Measurements from ENCODE around the gene SLC35F4.

GRCh38 chr14:57823015-57823660 lies 42.8 kb downstream of the SLC35F4 start:
- no peak for TF ChIP-seq EZH2 (IDR thresholded peaks at IDR 0.05; ENCODE audit: borderline replicate concordance, low read depth, low read length, severe bottlenecking)
- TF ChIP-seq MYC (IDR thresholded peaks at IDR 0.05; ENCODE audit: low read depth, low read length): no peak

All from endothelial cell of umbilical vein (primary cell).